ENCODE results near the gene GPX6.

DNA sequence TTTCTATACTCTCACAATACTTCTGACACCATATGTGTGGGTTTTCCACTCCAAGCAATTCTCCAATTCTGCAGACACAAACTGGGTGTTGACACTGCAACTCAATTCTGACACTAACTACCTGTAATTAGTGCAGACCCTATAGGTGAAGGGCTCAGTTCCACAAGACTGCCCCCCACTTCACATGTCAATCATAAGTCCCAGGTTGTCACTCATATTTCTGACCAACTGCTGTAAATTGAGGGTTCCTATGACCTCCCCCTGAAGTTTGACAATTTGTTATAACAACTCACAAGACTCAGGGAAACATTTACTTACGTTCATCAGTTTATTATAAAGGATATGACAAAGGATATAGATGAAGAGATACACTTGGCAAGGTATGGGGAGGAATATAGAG is 18.3 kb downstream of the GPX6 start:
- TF ChIP-seq, protein P1, sequence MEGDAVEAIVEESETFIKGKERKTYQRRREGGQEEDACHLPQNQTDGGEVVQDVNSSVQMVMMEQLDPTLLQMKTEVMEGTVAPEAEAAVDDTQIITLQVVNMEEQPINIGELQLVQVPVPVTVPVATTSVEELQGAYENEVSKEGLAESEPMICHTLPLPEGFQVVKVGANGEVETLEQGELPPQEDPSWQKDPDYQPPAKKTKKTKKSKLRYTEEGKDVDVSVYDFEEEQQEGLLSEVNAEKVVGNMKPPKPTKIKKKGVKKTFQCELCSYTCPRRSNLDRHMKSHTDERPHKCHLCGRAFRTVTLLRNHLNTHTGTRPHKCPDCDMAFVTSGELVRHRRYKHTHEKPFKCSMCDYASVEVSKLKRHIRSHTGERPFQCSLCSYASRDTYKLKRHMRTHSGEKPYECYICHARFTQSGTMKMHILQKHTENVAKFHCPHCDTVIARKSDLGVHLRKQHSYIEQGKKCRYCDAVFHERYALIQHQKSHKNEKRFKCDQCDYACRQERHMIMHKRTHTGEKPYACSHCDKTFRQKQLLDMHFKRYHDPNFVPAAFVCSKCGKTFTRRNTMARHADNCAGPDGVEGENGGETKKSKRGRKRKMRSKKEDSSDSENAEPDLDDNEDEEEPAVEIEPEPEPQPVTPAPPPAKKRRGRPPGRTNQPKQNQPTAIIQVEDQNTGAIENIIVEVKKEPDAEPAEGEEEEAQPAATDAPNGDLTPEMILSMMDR (IDR thresholded peaks at IDR 0.05 in 2 of 3, conservative IDR thresholded peaks at IDR 0.05 in 1 of 3; ENCODE audit: borderline replicate concordance in 1 of 3, insufficient read depth in 1 of 3, low read depth in 2 of 3, low read length in 2 of 3): no peak
- no peak for TF ChIP-seq CBX3 (IDR thresholded peaks at IDR 0.05; ENCODE audit: low read depth)

Measured in HCT116 (cell line).